Gastrocnemius medialis (tissue), 4 donors: ENCODE data around the gene WFDC5.

Experiments
- POLR2A ChIP-seq, 2 donors: fragments of 450-650 bp; IDR thresholded peaks; one replicate each; pipeline ENCODE4 v1.6.1; 2017; ENCODE audit warnings: antibody characterized with exemption in 2 of 2, mild to moderate bottlenecking in 2 of 2, moderate library complexity in 2 of 2
- TF ChIP-seq, protein P1 (sequence below), 5 experiments: fragments of 450-650 bp in 3 of 5; fragments of 200-600 bp in 2 of 5; sonication (generic) in 2 of 5; IDR thresholded peaks in 4 of 5; conservative IDR thresholded peaks in 1 of 5; 1 replicate in 4 of 5; 2 replicates in 1 of 5; pipeline ENCODE4 v1.5.1; 2016 to 2019; ENCODE audit warnings: antibody characterized with exemption in 5 of 5, mild to moderate bottlenecking in 3 of 5, moderate library complexity in 3 of 5

DNA sequence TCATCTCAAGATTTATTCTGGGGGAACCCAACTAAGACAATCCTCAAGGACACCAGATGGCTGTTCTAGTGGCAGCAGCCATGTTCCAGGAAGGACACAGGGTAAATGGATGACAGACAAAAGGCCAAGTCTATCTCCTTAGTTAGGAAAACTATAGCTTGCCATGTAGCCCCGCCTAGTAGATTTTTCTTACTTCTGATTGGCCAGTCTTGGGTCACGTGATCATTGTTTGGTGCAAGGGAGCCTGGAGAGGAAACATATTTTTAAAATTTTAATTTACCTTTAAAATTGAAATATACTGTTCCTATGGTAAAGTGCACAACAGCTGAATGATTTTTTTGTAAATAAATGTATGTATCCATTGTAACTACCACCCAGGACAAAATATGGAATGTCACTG is 9.7 kb downstream of the WFDC5 start:
- TF ChIP-seq, protein P1, sequence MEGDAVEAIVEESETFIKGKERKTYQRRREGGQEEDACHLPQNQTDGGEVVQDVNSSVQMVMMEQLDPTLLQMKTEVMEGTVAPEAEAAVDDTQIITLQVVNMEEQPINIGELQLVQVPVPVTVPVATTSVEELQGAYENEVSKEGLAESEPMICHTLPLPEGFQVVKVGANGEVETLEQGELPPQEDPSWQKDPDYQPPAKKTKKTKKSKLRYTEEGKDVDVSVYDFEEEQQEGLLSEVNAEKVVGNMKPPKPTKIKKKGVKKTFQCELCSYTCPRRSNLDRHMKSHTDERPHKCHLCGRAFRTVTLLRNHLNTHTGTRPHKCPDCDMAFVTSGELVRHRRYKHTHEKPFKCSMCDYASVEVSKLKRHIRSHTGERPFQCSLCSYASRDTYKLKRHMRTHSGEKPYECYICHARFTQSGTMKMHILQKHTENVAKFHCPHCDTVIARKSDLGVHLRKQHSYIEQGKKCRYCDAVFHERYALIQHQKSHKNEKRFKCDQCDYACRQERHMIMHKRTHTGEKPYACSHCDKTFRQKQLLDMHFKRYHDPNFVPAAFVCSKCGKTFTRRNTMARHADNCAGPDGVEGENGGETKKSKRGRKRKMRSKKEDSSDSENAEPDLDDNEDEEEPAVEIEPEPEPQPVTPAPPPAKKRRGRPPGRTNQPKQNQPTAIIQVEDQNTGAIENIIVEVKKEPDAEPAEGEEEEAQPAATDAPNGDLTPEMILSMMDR (IDR thresholded peaks at IDR 0.05 in 4 of 5, conservative IDR thresholded peaks at IDR 0.05 in 1 of 5), result no peak
- no peak for TF ChIP-seq POLR2A (IDR thresholded peaks at IDR 0.05)
